Pancreas (tissue), 10 donors: ENCODE results near the gene DGKI. TPM values are rescaled to one million over a fixed set of nuclear protein-coding genes. Genes with fewer than 3 reads are reported as not detected.

Experiments used
- ATAC-seq, 4 donors: fragments of 200-7000 bp; cut with Tn5 transposase; one replicate each; pipeline versions ENCODE4 v1.8.0 to v1.9.1; 2020; ENCODE audit warnings: mild to moderate bottlenecking in 4 of 4, moderate library complexity in 4 of 4
- DNase-seq, 6 donors: peaks; one replicate each; pipeline ENCODE4 v3.0.0-alpha.2; 2020
- FAIRE-seq: peaks from 2 replicates; lab custom pipeline; 2012; peaks lifted over from hg19 to GRCh38; lab: Jason Lieb, UNC
- H3K27ac ChIP-seq, 4 donors: fragments of 200-600 bp; sonication (generic); 1 replicate in 3 of 4; 2 replicates in 1 of 4; pipeline versions ENCODE4 v1.5.0 to v1.8.0; 2020
- H3K27me3 ChIP-seq, 4 donors: fragments of 200-600 bp; one replicate each; pipeline ENCODE4 v1.8.0; 2021
- H3K36me3 ChIP-seq, 3 donors: fragments of 200-600 bp; sonication (generic) in 1 of 3; one replicate each; pipeline versions ENCODE4 v1.5.0 to v1.8.0; 2020 to 2021
- H3K4me1 ChIP-seq, 3 donors: fragments of 200-600 bp; one replicate each; pipeline ENCODE4 v1.8.0; 2021
- H3K4me3 ChIP-seq, 4 donors: fragments of 200-600 bp; sonication (generic) in 2 of 4; one replicate each; pipeline versions ENCODE4 v1.5.0 to v1.8.0; 2020 to 2021
- H3K9me3 ChIP-seq, 4 donors: fragments of 200-600 bp; one replicate each; pipeline ENCODE4 v1.8.0; 2021
- CTCF ChIP-seq, 4 donors: fragments of 200-600 bp; sonication (generic) in 3 of 4; IDR thresholded peaks; one replicate each; pipeline versions ENCODE4 v1.5.0 to v1.8.0; 2021; ENCODE audit warnings: antibody characterized with exemption in 4 of 4
- WGBS, 2 donors: extraction: QIAGEN DNeasy Blood & Tissue Kit; methylation state at CpG; one replicate each; pipeline ENCODE4 v1.1.7; 2013; 5-methylcytosine and 5-hydroxymethylcytosine counted together
- intact Hi-C, 3 donors: fragments of 100-400 bp; cut with DNase I; formaldehyde crosslinking; loops; one replicate each; pipeline versions ENCODE4 v1.11.1 to v1.14.2; 2022
- polyA plus RNA-seq, 2 donors: library from polyadenylated mRNA; stranded (reverse); fragments of 200-250 nt; gene quantifications; one replicate each; pipeline ENCODE4 v1.2.3, GENCODE V29; 2013
- total RNA-seq, 6 donors: library from RNA; stranded (reverse); fragmentation: NEBNext Ultra II Directional in 4 of 6; extraction: Animal tissue kit (Norgen Biotek cat#: 25700) in 4 of 6; gene quantifications; one replicate each; pipeline versions ENCODE4 v1.2.1 to v1.2.4, GENCODE V29; 2021 to 2023
- donor health status: healthy with polysubstance abuse.
- donor health status: DM: no; HTN: no; CAD: no; lungs with moderate emphysema.
- donor health status: DM: no; HTN: no; CAD: no.
- donor health status: control.
- donor health status: control.
- donor health status: Bipolar disorder and iron deficiency.
- donor health status: DM: yes; HTN: yes; CAD: no.
- donor health status: DM: no; HTN: no; CAD: no.
- donor health status: DM: no; HTN: no; CAD: no.
- donor health status: DM: yes; HTN: yes; CAD: no.

The DGKI gene
- total and polyA plus RNA-seq, 8 donors: 0.04 to 0.81 (median 0.15) TPM

DNA sequence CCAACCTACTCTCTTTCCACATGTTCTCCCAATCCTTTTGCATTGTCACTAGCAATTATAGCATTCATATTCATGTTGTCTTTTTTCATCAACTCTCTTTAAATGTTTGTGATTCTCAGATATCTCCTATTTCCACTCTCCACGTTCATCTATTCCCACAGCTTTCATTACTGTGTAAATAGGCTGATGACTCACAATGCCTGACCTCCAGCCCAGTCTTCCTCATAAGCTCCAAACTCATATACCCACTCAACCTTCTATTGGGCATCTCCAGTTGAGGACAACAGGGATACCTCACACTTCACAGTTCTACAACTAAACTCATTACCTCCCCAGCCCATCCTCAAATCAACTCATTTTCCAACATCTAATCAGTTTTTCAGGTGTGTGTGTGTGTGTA is 194.1 kb downstream of the DGKI start:
- TF ChIP-seq CTCF (IDR thresholded peaks at IDR 0.05): no peak
- intact Hi-C loops: loop anchor here in 1 of 3 donors (5.0 kb wide), 1 partner anchor 245 kb away; no protein-coding TSS in a partner anchor

GRCh38 chr7:137647905-137648565 is 198.7 kb downstream of the DGKI start:
- no peaks in the 10 kb centered on the region for H3K27me3 ChIP-seq
- DNase-seq (no peak), FAIRE-seq (no peak), ATAC-seq (no peak)
- no peaks in the 10 kb centered on the region for H3K4me1 ChIP-seq
- 76 to 83% methylated on average over 3 of the region's 3 CpGs for WGBS, 2 donors
- no peak overlapping the region for H3K27ac ChIP-seq
- intact Hi-C loops: no loop called here
- H3K9me3 ChIP-seq: no peaks in the 10 kb centered on the region
- H3K36me3 ChIP-seq: no peaks in the 10 kb centered on the region
- no peak for TF ChIP-seq CTCF (IDR thresholded peaks at IDR 0.05)
- no peak overlapping the region for H3K4me3 ChIP-seq

More for the DNA sequence above, 194.1 kb downstream of the DGKI start:
- ATAC-seq (no peak), FAIRE-seq (no peak), DNase-seq (no peak)
- Histone ChIP-seq H3K27me3 (no peaks in the 10 kb centered on the region), H3K4me3 (no peak overlapping the region), H3K4me1 (no peaks in the 10 kb centered on the region), H3K27ac (no peak overlapping the region), H3K9me3 (no peaks in the 10 kb centered on the region), H3K36me3 (no peaks in the 10 kb centered on the region)
- WGBS, 2 donors: 19 to 32% methylated on average over 1 of the region's 1 CpG

GRCh38 chr7:137642472-137642871 is 204.3 kb downstream of the DGKI start:
- H3K36me3 ChIP-seq: no peaks in the 10 kb centered on the region
- no peaks in the 10 kb centered on the region for H3K27me3 ChIP-seq
- no peak overlapping the region for H3K27ac ChIP-seq
- DNase-seq (no peak), ATAC-seq (no peak), FAIRE-seq (no peak)
- H3K4me3 ChIP-seq: no peak overlapping the region
- TF ChIP-seq CTCF (IDR thresholded peaks at IDR 0.05): no peak
- intact Hi-C loops: no loop called here
- WGBS, 2 donors: 50 to 55% methylated on average over 2 of the region's 2 CpGs
- H3K9me3 ChIP-seq: no peaks in the 10 kb centered on the region
- no peaks in the 10 kb centered on the region for H3K4me1 ChIP-seq

GRCh38 chr7:137642031-137642430 is 204.7 kb downstream of the DGKI start:
- ATAC-seq: no peak
- Histone ChIP-seq H3K4me3 (no peak overlapping the region), H3K36me3 (no peaks in the 10 kb centered on the region), H3K9me3 (no peaks in the 10 kb centered on the region), H3K27ac (no peak overlapping the region), H3K27me3 (no peaks in the 10 kb centered on the region), H3K4me1 (no peaks in the 10 kb centered on the region)
- intact Hi-C loops: no loop called here
- FAIRE-seq: no peak
- no peak for TF ChIP-seq CTCF (IDR thresholded peaks at IDR 0.05)
- DNase-seq: no peak

DNA sequence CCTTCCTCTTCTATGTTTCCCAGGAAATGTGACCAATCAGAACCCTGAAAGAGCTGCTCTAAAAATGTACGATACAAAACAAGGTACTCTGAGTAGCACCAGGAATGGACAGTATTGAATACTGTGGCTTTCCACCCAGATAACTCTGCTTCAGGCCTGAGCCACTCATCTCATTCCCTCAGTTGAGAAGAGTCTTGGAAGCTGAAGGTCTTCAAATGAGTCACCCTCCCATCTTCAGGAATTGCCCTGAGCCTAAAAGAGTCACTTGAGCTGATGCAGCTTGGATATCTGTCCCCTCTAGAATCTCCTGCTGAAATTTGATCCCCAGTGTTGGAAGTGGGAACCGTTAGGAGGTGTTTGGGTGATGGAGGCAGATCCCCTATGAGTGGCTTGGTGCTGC is 210.4 kb downstream of the DGKI start:
- H3K27ac ChIP-seq: no peak overlapping the region
- no peak overlapping the region for H3K4me3 ChIP-seq
- no peaks in the 10 kb centered on the region for H3K4me1 ChIP-seq
- H3K9me3 ChIP-seq: no peaks in the 10 kb centered on the region
- DNase-seq (no peak), FAIRE-seq (no peak), ATAC-seq (no peak)
- TF ChIP-seq CTCF (IDR thresholded peaks at IDR 0.05): no peak
- intact Hi-C loops: no loop called here
- 78 to 83% methylated on average over 2 of the region's 2 CpGs for WGBS, 2 donors
- H3K36me3 ChIP-seq: no peaks in the 10 kb centered on the region
- H3K27me3 ChIP-seq: no peaks in the 10 kb centered on the region
